CD4-positive, alpha-beta T cell treated with Interleukin-21 for 1 hour (primary cell): ENCODE data around the gene GLT6D1.

Experiments used
- DNase-seq: peaks from one replicate; pipeline ENCODE4 v3.0.0-alpha.2; 2020

The GLT6D1 gene

DNA sequence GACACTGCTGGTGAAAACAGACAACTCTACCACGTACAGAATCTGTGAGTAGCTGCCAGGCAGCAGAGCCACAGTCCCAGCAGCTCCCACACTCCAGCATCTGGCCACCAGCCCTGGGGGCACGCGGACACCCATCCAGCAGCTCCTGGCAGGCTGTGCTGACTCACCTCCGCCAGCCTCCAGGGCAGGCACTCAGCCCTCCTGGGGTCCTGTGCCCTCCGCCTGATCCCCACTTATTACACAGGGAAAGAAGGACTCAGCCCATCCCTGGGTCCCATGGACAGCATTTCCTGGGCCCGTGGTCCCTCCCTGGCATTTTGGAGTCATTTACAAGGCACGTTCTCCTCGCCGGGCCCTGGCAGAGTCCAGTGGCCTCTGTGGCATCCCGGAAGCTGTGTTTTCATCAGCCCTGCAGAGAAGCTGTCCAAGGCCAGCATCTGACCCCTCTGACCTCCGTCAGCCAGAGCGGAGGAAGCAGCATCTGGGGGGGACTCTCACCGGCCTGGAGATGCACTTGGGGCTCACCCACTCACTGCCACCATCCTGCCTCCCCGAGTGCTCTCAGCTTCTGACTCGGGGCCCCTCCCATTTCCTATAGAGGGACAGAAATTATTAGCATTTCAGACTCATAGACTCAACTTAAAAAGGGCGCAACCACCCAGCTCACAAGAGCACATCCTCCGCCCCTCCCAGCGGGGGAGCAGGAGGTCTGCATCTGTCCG lies 56.2 kb downstream of the GLT6D1 start:
- no peak for DNase-seq

DNA sequence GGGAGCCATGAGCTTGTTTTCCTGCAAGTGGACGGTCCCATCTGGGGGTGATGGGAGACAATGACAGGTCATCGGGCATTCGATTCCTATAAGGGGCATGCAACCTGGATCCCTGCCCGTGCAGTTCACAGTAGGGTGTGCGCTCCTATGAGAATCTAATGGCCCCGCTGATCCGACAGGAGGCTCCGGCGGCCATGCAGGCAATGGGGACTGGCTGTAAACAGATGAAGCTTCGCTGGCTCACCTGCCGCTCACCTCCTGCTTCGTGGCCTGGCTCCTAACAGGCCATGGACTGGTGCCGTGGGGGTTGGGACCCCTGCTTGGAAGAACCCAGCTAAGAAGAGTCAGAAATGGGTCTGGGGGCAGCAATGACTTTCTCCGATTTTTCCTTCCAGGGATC lies 56.8 kb downstream of the GLT6D1 start:
- no peak for DNase-seq

DNA sequence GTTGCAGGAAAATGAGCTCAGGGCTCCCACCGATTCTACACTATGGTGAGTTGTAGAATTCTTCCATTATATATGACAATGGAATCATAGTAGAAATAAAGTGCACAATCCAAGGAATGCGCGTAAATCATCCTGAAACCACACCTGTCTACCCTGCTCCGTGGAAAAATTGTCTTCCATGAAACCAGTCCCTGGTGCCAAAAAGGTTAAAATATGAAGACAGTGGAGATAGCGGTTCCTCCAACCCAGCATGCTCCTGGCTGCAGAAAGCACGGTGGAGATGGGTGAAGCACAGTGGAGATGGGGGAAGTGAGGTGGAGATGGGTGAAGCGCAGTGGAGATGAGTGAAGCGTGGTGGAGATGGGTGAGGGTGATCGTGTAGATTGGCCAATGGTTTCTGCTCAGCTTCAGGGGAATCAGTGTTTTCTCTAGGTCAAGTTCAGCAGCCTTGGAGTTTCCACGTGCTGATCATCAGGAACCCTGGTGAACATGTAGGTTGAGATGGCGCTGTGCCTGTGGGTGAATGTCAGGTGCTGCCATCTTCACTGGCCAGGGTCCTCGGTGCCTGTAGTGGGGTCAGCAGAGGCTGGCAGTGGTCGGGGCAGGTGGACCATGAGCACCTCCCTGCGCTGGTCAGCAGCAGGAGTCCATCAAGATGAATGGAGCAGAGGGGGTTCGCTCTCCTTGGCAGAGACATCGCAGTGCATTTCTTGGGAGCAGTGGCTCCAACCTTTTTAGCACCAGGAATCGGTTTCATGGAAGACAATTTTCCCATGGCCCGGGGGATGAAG lies 57.5 kb downstream of the GLT6D1 start:
- DNase-seq, result no peak

DNA sequence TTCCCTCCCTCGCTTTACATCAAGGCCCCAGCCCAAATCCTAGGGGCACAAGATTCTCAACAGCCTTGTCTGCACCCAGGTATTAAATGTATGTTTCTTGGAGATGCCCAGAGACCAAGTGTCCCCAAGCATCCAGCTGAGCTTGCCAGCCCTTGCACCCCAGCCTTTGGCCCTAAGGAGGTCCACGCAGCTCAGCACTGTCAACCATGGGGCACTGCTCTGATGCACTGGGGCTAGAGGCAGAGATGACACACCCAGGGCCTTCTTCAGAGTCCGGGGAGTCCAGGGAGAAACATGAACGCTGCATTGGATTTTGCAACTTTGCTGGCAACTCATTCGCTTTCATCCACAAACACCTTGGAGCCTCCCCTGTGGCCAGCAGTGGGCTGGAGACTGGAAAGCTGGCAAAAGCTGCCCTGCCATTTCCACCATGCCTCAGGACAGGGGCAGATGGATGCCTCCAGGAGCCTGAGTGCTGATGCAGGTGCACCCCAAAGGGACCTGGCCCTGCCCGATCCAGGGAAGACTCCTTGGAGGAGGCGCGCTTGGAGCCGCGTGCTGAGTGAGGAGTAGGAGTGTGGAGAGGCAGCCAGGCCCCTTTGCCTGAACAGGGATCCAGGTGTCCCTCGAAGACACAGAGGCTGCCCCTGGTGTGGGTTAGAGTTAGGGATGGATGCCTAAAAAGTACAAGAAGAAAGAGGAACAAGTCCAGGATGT lies 58.5 kb downstream of the GLT6D1 start:
- no peak for DNase-seq

DNA sequence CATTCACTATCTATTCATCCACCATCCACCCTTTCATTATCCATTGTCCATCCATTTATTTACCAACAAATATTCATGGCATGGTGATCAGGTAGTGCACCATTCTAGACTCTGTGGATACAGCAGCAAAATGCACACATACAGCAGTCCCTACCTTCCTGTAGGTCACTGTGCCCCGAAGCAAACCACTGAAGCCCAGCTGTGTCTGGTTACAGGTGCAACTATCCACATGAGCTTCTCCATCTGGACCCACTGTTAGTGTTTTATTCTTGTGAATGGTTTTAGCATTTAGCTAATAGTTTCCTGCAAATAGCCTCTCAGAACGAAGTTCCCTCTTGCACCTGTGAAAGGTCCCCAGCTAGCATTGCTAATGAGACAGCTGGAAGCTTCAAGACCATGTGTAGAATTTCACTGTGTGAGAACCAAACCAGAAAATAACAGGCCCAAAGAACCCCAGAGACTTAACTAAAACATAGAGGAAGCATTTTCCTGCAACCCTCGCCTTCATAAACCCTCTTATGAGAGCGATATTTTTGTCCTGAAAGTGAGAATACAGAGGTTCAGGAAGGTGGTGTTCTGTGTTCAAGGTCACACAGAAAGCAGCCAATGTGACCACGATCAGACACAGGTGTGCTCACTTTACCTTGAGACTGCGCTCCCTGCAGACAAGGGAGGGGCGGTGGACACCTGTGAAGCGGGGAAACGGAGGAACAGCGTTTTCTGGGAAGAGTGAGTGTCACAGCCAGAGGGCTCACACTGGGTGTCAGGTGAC lies 59.3 kb downstream of the GLT6D1 start:
- no peak for DNase-seq

DNA sequence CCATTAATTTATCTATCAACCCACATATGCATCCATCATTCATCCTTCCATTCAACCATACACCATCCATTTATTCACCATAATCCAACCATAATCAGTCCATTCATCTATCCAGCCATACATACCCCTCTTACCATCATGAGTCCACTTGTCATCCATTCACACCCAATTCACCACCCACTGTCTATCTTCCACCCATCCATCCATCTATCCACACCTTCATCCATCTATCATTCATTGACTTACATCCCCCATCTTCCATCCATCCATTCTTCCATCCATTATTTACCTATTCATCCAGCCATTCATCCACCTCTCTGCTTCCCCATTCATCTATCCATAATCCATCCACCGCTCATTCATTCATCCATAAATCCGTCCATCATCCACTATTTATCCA lies 60.0 kb downstream of the GLT6D1 start:
- no peak for DNase-seq

DNA sequence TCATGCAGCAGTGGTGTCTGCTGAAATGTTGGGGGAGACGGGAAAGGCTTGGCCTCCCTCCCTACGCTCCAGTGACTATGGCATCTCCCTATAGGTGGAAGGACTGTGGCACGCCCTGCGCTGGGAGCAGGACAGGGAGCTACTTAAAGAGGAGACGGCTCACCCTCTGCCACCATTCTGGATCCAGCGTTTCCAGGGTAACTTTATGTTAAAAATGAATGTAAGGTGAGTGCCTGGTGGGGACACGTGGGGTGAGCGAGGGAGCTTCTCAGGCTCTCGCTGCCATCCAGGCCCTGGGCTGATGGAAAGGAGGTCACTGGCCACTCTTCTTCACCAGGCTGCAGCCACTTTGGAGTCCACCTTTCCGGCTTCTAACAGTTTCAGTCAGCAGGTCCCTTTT lies 62.1 kb downstream of the GLT6D1 start:
- no peak for DNase-seq

DNA sequence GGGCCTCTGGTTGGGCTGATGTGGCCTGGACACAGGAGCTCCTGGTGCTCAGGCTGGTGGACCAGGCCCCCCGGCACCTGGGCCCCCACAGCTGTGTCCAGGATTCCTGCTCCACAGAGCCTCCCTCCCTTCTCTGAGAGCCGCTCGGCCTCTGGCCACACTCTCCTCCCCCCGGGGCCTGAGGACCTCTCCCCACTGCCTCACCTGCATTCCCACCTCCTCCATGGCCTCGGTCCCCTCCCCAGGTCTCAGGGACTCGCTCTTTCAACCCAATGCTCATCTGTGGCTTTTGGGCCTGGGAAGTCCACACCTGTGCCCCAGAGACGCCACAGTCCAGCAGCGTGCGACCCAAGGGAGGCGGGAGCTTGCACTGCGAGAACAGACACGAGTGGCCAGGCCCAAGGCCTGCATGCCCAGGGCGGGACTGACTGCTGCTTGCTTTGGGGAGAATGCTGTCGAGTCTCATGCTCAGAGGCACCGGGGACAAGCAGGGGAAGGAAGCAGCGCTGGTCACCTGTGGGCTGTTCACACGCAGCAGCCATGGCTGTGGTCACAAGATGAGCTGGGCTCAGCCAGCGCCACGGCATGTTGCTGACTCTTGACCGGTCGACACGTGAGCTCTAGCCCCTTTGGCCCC lies 63.2 kb downstream of the GLT6D1 start:
- no peak for DNase-seq

DNA sequence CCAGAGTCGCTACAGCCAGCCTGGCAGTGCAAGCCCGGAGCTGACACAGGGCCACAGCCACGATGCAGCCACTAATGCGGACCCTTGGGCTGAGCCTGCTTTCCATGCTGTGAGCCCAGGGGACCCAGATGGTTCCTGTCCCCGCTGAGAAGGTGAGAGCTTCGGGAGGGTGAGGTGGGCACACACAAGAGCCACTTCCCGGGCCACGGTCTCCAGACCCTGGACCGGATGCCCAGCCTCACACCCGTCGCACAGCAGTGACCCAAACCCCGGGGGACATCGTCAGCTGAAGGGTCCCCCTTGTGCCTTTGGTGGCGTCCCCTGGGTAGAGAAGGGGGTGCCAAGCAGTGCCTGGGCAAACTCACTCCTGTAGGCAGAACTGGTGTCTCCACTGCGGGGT lies 64.4 kb downstream of the GLT6D1 start:
- DNase-seq, result no peak

DNA sequence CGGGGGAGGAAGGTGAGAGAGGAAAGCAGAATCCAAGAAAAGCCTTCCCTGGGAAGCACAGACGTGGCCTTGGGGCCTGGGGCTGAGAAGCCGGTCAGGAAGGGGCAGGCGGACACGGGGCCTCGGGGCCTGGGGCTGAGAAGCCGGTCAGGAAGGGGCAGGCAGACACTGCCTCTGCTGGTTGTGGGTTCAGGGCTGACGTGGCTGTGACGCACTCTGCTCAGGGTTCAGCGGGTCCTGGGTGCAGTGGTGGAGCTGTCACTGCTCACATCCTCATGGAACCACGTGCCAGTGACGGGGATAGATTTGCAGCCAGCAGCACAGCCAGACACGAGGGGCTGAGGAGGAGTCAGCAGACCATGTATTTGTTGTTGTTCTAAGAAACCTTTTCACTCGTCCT lies 65.0 kb downstream of the GLT6D1 start:
- DNase-seq, result no peak
